Activated CD4-positive, alpha-beta T cell treated with anti-CD3 and anti-CD28 coated beads, Interleukin-10, Interleukin-2, amounts not matched to agents 100 ng/mL and 50 ng/mL, durations not matched to agents 16 hours and 8 hours (primary cell): ENCODE measurements around the gene MAPRE2.
"Not testable (repeated sequence)": the region's sequence is repeated elsewhere in the genome, so short reads cannot be mapped to it uniquely, and the experiment has no call there.

Experiments used
- DNase-seq: peaks from one replicate; pipeline ENCODE4 v3.0.0-alpha.2; 2020

MAPRE2 gene

DNA sequence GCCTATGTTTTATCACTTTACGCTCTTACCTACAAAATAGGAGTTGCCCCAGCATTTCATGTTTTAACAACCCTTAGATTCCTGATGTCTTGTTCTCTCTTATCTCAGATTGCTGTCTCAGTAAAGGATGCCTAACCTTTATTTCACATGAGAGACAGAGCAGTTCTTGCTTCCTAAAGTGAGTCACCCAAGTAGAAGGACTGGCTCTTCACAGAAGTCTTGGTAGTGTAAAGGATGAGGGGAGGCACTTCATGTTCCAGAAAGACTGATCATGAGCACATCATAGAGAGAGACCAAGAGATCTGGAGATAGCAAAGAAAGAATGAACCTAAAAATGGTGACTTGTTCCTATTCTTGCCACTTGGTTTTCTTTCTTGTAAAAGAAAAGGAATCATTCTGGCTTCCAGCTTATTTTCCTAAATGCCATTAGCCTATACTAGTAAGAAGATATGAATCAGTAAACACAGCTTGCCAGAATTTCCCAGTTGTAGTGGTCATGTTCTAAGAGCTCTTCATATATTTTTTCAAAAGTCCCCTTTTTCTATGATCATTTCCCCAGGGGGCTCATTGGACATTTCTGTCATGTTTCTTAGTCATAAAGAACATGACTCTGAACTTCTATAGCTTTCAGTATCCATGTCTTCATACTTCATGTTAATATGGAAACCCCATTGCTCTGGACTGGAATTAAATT lies 54.9 kb downstream of the MAPRE2 start:
- DNase-seq = no peak

DNA sequence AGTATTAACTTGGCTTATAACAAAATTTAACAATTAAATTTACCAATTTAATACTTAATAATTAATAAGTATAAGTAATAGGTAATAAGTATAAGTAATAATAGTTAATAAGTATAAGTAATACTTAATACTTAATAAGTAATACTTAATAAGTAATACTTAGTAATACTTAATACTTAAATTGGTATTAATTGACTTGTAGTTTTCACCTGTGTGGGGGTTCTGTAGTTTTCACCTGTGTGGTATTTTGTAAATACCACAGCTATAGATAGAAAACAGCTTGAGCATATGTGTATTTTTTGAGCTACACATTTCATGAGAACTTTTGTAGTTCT lies 55.4 kb downstream of the MAPRE2 start:
- DNase-seq = no peak

- DNase-seq = no peak
These were observed 56.0 kb downstream of the MAPRE2 start for GRCh38 chr18:35097195-35097594.

DNA sequence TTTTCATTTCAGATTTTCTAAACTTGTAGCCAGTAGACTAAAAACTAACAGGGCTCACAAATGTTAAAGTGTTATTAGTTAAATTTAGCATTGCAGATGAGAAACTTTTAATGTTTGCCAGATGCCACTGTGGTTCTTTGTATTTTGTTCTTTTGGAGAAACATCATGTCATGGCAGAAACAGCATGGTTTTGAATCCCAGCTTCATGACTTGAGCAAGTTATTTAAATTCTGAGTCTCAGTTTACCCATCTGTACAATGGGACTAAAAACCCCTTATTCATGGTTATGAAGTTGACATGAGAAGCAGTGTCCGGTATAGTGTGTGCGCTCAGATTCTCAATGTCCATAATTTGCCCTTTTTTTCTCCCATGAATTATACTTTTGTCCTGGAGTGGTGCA lies 56.5 kb downstream of the MAPRE2 start:
- DNase-seq = no peak

GRCh38 chr18:35099911-35100310 lies 58.7 kb downstream of the MAPRE2 start:
- DNase-seq = no peak

DNA sequence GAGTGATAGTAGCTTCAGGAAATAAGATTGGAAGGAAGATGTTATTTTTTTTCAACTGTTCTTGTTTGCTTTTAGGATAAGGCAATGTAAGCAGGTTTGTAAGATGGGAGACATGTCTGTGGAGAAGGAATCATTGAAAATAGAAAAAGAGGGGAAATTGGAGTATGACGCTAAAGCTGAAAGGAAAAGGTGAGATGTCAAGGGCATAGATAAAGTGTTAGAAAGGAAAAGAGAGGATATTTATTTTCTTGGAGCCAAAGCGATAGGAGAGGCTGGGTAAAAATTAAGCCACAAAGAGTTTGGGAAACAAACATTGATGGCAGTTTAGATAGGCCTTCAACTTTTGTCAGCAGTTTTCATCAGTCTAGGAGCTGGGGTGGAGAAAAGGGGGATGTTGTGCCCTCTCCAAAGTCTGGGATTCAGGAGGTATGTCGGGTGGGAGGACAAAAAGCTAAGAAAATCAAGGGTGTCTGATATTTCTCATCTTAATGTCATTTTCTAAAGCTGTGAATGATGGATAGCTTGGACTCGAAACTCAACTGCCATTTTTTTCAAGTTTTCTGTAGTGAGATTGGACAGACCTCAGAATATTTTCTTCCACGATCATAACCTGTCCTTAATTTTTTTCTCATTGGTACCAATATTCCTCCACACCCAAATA lies 63.3 kb downstream of the MAPRE2 start:
- no peak for DNase-seq

DNA sequence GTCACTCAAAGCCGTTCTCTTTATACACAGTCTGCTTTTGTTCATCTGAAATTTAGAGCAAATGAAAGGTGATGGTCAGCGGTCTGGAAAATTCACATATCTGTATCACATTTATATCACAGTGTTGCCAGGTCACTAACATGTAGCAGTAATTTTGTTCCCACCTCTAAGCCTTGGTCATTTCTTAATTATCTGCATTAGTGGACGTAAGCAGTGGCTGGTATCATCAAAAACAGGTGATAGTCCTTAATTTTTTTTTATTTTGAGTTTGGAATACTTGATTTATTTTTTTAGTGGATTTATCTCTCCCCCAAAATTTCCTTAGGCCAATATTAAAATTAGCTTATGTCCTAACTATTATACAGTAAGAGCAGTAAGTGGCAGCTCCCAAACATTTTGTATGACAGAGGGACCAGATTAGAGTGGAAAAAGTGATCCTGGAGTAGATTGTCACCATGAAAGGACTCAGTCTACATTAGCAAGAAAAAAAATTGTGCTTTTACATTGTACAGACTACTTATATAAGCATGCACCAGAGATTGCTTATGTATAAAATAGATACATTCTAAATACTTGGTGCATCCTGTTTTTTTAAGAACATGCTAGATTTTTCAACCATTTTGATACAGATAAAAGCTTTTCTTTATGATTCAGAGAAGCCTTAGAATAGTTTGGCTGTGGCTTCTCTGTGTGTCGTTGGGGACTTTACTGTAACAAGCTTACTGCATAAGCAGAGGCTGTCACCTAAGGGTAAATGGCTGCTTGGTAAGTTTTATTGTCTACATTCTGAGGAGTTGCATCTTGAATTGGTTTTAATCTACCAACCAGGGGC lies 65.0 kb downstream of the MAPRE2 start:
- DNase-seq = no peak

GRCh38 chr18:35106845-35107148 lies 65.6 kb downstream of the MAPRE2 start:
- no peak for DNase-seq

GRCh38 chr18:35107216-35107615 lies 66.0 kb downstream of the MAPRE2 start:
- DNase-seq = no peak

GRCh38 chr18:35108088-35108487 lies 66.9 kb downstream of the MAPRE2 start:
- DNase-seq = not testable (repeated sequence)

- no peak for DNase-seq
These were observed 68.8 kb downstream of the MAPRE2 start for GRCh38 chr18:35110059-35110458.

DNA sequence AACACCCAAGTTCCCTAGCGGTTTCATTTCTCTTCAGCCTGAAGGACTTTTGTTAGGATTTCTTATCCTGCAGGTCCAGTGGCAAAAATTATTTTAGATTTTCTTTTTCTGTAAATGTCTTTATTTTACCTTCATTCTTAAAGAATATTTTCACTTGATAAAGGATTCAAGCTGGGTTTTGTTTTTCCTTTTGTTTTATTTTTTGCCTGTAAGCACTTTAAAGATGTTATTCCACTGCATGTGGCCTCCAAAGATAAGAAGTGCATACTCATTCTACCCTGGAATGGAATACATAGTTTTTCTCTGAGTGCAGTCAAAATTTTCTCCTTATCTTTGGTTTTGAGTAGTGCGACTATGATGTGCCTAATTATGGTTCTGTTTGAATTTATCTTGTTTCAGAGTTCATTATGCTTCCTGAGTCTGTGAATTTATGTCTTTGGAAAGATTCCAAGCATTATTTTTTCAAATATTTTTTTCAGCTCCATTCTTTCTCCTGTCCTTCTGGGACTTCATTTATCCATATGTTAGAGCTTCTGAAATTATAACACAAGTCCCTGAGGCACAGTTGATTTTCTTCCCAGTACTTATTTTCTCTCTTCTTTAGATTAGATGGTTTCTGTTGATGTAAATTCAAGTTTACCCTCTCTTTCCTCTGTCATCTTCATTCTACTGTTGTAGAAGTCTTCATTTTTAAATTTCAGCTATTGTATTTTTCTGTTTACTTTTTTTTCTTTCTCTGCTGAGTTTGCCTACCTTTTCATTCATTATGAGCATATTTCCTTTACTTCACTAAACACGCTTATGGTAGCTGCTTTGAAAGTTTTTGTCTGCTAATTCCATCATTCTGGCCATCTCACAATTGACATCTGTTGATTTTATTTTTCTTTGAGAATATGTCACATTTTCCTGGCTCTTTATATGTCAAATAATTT lies 69.6 kb downstream of the MAPRE2 start:
- DNase-seq = no peak

- DNase-seq = no peak
These were observed 71.5 kb downstream of the MAPRE2 start for GRCh38 chr18:35112696-35113095.

- DNase-seq = no peak
These were observed 73.1 kb downstream of the MAPRE2 start for GRCh38 chr18:35114305-35114704.

GRCh38 chr18:35116784-35117318 lies 75.6 kb downstream of the MAPRE2 start:
- no peak for DNase-seq

DNA sequence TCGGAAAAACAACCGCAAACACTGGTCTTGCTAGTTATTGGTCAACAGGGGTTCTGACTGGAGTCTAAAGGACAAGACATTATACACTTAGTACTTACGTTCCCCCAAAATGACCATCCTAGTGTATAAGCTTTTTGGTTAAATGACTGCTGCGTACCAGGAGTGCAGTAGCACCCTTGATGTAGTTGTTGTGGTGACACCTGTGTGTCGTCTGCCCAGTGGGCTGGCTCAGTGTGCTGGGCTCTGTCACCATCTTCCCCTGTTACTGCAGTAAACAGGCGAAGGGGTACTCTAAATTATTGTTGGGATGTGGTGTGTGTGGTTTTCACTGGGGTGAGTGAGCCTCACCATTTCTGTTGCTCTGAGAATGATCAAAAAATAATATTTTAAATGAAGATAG lies 76.2 kb downstream of the MAPRE2 start:
- DNase-seq = no peak

- DNase-seq = no peak
These were observed 76.8 kb downstream of the MAPRE2 start for GRCh38 chr18:35117951-35118411.

GRCh38 chr18:35118641-35119040 lies 77.4 kb downstream of the MAPRE2 start:
- no peak for DNase-seq

- no peak for DNase-seq
These were observed 79.8 kb downstream of the MAPRE2 start for GRCh38 chr18:35121038-35121437.

GRCh38 chr18:35121531-35121930 lies 80.3 kb downstream of the MAPRE2 start:
- no peak for DNase-seq

GRCh38 chr18:35122586-35123224 lies 81.5 kb downstream of the MAPRE2 start:
- DNase-seq = no peak

GRCh38 chr18:35123811-35124210 lies 82.6 kb downstream of the MAPRE2 start:
- DNase-seq = no peak
